Skeletal muscle tissue (tissue), 4 donors: Measurements from ENCODE around the gene CTPS1. TPM values are rescaled to one million over a fixed set of nuclear protein-coding genes. Genes with fewer than 3 reads are reported as not detected.
A peak's percentile ranks its signal among the peaks of the same experiment; 100 is the strongest.

Experiments
- H3K27ac ChIP-seq: one replicate; pipeline ENCODE4 v1.7.0; 2013; ENCODE audit warnings: mild to moderate bottlenecking, low read depth, low read length, inconsistent platforms
- H3K27me3 ChIP-seq, 3 donors: one replicate each; pipeline ENCODE4 v1.7.0; 2013; ENCODE audit warnings: low read length in 3 of 3; ENCODE audit not compliant: control insufficient read depth in 3 of 3, insufficient read depth in 3 of 3
- H3K36me3 ChIP-seq, 3 donors: one replicate each; pipeline ENCODE4 v1.7.0; 2013; ENCODE audit warnings: low read length in 3 of 3; ENCODE audit not compliant: control insufficient read depth in 3 of 3, insufficient read depth in 3 of 3
- H3K4me1 ChIP-seq, 3 donors: one replicate each; pipeline ENCODE4 v1.7.0; 2013; ENCODE audit warnings: low read length in 3 of 3, mild to moderate bottlenecking in 3 of 3; ENCODE audit not compliant: control insufficient read depth in 3 of 3, insufficient read depth in 3 of 3
- H3K4me3 ChIP-seq, 3 donors: one replicate each; pipeline ENCODE4 v1.7.0; 2013; ENCODE audit warnings: low read length in 3 of 3
- H3K9ac ChIP-seq, 3 donors: one replicate each; pipeline ENCODE4 v1.7.0; 2013; ENCODE audit warnings: low read length in 3 of 3, mild to moderate bottlenecking in 3 of 3, moderate library complexity in 2 of 3, low read depth in 1 of 3
- H3K9me3 ChIP-seq, 3 donors: one replicate each; pipeline ENCODE4 v1.7.0; 2013; ENCODE audit warnings: low read length in 3 of 3; ENCODE audit not compliant: control insufficient read depth in 3 of 3
- total RNA-seq: library from RNA; depleted of rRNA; stranded (reverse); fragments of >200 nt; gene quantifications from one replicate; pipeline ENCODE4 v1.2.3, GENCODE V29; 2014
- donor health status: Osteomylitis.

Gene CTPS1, protein sequence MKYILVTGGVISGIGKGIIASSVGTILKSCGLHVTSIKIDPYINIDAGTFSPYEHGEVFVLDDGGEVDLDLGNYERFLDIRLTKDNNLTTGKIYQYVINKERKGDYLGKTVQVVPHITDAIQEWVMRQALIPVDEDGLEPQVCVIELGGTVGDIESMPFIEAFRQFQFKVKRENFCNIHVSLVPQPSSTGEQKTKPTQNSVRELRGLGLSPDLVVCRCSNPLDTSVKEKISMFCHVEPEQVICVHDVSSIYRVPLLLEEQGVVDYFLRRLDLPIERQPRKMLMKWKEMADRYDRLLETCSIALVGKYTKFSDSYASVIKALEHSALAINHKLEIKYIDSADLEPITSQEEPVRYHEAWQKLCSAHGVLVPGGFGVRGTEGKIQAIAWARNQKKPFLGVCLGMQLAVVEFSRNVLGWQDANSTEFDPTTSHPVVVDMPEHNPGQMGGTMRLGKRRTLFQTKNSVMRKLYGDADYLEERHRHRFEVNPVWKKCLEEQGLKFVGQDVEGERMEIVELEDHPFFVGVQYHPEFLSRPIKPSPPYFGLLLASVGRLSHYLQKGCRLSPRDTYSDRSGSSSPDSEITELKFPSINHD
- total RNA-seq: 16.2 TPM

DNA sequence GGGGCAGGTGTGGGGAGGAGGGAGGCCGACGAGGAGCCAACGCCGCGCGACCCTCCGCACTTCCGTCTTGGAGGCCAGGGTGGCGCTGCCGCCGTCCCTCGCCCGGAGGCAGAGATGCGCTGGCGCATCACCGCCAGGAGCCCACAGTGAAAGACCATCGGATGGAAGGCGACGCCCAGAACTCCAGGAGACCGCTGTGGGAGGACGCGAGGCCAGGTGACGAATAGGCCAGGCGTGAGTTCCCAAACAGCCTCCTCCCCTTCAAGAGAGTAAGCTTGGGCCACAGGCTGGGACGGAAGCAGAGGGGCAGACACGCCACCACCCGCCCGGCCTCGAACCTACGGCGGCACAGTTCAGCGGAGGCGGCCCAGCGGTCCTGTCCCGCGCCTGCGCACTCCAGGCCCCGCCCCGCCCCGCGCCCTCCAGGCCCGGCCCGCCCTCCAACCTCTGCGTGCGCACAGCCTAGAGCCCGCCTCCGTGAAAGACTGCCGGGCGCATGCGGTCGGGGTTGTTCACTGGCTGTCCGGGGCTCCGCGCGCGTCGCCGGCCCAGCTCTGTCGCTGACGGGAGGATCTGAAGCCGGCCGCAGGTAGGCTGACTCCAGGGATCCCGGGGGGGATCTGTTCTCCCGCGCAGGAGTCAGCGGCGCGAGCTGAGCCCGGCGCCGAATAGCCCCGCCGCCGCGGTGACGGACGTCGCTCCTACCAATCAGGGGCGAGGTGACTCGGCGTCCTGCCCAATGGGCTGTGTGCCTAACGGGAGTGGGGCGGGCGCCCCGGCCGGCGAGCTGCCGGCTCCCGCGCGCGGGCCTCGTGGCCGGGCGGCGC lies at the start of gene CTPS1:
Gene CTPS1, plus strand, starts transcription at position 456 of the 827 bp plus-strand sequence. CDS start 3,595 bp downstream, outside the sequence.
- no peaks in the 10 kb centered on the region for H3K27me3 ChIP-seq

DNA sequence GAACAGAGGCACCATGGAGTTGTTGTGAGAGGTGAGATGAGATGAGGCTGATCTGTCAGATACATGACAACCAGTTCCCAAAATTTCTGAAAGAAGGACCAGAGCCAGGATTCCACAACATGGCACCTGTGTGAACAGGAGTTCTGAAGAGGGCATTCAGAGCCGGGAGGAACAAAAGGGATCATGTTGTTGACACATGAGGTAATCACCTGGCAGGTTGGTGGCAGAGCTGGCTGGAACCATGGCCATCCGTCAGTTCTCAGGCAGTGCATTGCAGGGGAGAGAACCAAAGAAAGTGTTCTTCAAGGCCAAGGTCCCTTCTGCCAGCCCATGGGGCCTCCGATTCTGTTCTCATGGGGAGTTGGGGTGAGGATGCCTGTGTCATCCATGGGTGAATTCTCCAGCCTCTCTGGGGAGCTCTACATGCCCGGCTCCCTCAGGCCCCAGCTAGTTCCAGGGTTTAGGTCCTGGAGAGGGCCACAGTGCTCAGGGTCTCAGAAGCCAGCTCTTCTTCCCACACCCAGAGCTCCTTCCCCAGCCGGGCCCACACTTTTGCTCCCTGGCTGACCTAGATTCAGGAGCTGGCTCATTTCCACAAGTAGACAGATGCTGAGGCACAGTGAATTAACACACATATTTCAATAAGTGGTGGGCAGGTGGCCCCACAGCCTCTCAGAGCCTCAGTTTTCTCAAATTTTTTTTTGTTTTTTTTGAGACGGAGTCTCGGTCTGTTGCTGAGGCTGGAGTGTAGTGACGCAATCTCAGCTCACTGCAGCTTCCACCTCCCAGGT lies 49.1 kb upstream of the CTPS1 start:
- Histone ChIP-seq H3K9ac (no peak overlapping the region), H3K4me3 (no peak overlapping the region), H3K27me3 (no peaks in the 10 kb centered on the region), H3K27ac (no peak overlapping the region), H3K9me3 (no peaks in the 10 kb centered on the region), H3K36me3 (no peaks in the 10 kb centered on the region), H3K4me1 (no peaks in the 10 kb centered on the region)

More for the DNA sequence above, at the start of gene CTPS1:
- Histone ChIP-seq H3K4me3 (peak within 1 kb of the TSS; percentile 89 to 97 (median 90)), H3K27ac (peak within 1 kb of the TSS; percentile 83), H3K4me1 (peaks cover 11 to 16% (median 12%) of the 10 kb centered on the region in 3 donors), H3K36me3 (peaks cover 0 to 7% (median 5%) of the 10 kb centered on the region in 3 donors), H3K9me3 (no peaks in the 10 kb centered on the region), H3K9ac (peak within 1 kb of the TSS; percentile 87 to 92 (median 89))

DNA sequence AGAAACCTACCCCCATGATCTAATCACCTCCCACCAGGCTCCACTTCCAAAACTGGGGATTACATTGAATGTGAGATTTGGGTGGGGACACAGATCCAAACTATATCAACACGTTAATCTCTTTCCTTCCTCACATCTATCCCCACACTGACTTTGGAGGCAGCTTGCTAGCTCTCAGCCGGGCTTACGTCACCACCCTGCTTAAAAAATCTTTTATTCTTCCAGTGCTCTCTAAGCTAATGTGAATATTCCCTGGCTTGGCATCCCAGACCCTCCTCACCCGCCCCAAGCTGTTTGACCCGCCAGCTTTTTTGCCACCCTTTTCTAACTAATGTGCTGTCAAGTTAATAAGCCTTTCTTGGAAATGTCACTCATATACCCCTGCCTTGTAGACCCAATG lies 47.9 kb upstream of the CTPS1 start:
- Histone ChIP-seq H3K36me3 (no peaks in the 10 kb centered on the region), H3K27me3 (no peaks in the 10 kb centered on the region), H3K4me1 (no peaks in the 10 kb centered on the region), H3K9me3 (no peaks in the 10 kb centered on the region), H3K9ac (no peak overlapping the region), H3K27ac (no peak overlapping the region), H3K4me3 (no peak overlapping the region)

DNA sequence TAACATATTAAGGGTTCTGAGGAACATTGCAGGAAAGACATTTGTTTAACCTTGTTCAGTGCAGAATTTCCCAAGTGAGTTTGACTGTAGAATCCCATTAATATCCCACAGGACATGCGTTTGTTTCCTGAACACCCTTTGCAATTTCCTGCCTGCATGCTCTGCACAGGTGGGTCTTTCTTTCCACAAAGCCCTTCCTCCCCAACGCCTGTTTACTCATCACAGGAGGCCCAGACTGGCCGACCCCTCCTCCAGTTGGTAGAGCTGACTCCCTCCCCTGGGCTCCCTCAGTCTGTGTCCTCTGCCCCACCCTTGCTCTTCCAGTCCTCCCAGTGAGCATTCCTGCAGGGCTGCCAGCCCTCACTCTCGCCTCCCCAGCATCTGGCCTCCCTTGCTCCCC lies 47.5 kb upstream of the CTPS1 start:
- Histone ChIP-seq H3K4me3 (no peak overlapping the region), H3K27me3 (no peaks in the 10 kb centered on the region), H3K27ac (no peak overlapping the region)

DNA sequence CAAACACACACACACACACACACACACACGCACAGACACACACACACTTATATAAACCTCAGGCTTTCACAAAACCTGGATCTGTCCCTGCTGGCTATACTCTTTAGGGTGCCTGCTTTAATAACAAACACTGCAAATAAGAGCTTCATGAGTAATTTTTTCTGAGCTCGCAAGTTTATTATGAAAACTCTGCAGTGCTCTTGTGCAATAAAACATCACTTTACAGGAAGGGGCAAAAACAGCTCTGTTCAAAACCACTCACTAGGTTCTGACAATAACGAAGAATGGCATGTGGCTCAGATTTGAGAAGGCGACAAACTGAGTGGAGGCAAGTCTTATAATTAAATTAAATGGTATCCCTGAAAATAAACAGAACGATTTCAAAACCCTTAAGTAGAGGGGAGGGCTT lies 42.6 kb upstream of the CTPS1 start:
- no peak overlapping the region for H3K9ac ChIP-seq
- H3K27ac ChIP-seq: no peak overlapping the region
- peaks cover 0 to 2% (median 0%) of the 10 kb centered on the region in 3 donors for H3K4me1 ChIP-seq
- H3K36me3 ChIP-seq: no peaks in the 10 kb centered on the region
- no peak overlapping the region for H3K4me3 ChIP-seq
- no peaks in the 10 kb centered on the region for H3K27me3 ChIP-seq
- no peaks in the 10 kb centered on the region for H3K9me3 ChIP-seq

More for the DNA sequence above, 47.5 kb upstream of the CTPS1 start:
- Histone ChIP-seq H3K9me3 (no peaks in the 10 kb centered on the region), H3K9ac (no peak overlapping the region), H3K36me3 (no peaks in the 10 kb centered on the region), H3K4me1 (no peaks in the 10 kb centered on the region)

DNA sequence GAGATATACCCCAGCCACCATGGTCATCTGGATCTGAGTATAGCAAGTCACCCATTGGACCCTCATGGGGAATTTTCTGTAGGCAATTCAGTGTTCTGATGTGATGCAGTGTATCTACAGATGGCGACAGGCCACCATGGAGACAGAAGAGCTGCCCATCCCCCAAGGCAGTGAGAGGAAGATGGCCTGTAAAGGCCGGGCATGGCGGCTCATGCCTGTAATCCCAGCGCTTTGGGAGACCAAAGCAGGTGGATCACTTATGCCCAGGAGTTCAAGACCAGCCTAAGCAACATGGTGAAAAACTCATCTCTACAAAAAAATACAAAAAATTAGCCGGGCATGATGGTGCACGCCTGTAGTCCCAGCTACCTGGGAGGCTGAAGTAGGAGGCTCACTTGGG lies 41.1 kb upstream of the CTPS1 start:
- Histone ChIP-seq H3K9ac (no peak overlapping the region), H3K27ac (no peak overlapping the region), H3K4me3 (no peak overlapping the region), H3K4me1 (peaks cover 0 to 2% (median 0%) of the 10 kb centered on the region in 3 donors), H3K27me3 (no peaks in the 10 kb centered on the region), H3K36me3 (no peaks in the 10 kb centered on the region), H3K9me3 (no peaks in the 10 kb centered on the region)

DNA sequence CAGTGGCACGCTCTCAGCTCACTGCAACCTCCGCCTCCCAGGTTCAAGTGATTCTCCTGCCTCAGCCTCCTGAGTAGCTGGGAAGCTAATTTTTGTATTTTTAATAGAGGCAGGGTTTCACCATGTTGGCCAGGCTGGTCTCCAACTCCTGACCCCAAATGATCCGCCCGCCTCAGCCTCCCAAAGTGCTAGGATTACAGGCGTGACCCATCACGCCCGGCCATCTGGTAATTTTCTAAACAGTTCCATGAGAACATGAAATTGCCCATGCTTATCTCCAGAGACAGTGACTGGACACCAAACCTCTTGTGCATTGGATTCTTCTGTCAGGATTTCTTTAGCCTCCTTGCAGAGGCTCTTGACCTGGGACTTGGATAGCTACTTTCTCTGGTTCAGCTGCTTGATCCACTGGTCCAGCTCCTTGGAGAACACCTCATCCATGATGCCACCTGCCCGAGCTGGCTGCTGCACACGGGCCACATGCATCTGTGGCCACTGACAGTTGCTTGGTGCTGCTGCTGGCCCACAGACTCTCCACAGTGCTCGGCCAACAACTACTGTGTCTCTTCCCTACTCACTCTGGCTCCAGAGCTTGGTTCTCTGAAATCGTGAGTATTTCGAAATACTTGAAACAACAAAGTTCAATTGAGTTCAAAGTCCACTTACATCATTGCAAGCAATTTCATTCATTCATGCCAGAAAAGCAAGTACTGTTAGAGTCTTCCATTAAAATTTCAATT lies 40.0 kb upstream of the CTPS1 start:
- H3K9me3 ChIP-seq: no peaks in the 10 kb centered on the region
- H3K4me3 ChIP-seq: no peak overlapping the region
- no peaks in the 10 kb centered on the region for H3K27me3 ChIP-seq
- no peak overlapping the region for H3K27ac ChIP-seq
- H3K36me3 ChIP-seq: no peaks in the 10 kb centered on the region
- peaks cover 0 to 2% (median 0%) of the 10 kb centered on the region in 3 donors for H3K4me1 ChIP-seq
- H3K9ac ChIP-seq: no peak overlapping the region

DNA sequence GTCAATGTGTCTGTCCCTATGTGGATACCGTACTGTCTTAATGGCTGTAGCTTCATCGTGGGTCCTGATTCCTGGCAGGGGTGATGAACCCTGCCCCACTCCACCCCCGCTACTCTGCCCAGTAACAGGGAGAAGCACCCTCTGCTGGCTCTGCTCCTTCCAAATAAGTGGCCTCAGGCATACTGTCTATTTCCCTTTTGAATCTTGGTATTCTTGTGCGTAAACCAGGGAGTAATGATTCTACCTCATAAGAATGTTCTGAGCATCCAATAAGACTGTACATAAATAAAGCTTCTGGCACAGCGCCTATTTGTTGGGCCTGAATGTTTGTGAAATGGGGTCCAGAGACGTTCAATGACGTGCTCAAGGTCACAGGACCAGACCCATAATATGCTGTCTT lies 35.2 kb upstream of the CTPS1 start:
- Histone ChIP-seq H3K27me3 (no peaks in the 10 kb centered on the region), H3K4me1 (peaks cover 0 to 5% (median 2%) of the 10 kb centered on the region in 3 donors), H3K36me3 (no peaks in the 10 kb centered on the region), H3K27ac (no peak overlapping the region), H3K9ac (no peak overlapping the region), H3K4me3 (no peak overlapping the region), H3K9me3 (no peaks in the 10 kb centered on the region)
